Measurements from ENCODE around the gene LOXL1.

Gene LOXL1

GRCh38 chr15:73979636-73980035 is 53.4 kb downstream of the LOXL1 start:
- no peak overlapping the region for H3K4me3 ChIP-seq (ENCODE audit: low read depth, low read length)
- DNase-seq (ENCODE audit: low read depth, low spot score), result no peak
- TF ChIP-seq CTCF (IDR thresholded peaks at IDR 0.05; ENCODE audit: low read depth, low read length), result no peak
- in situ Hi-C loops (cut with HindIII; ENCODE audit: low sequenced_read_pairs), result no loop called here

- TF ChIP-seq CTCF (IDR thresholded peaks at IDR 0.05; ENCODE audit: low read depth, low read length), result no peak
- in situ Hi-C loops (cut with HindIII; ENCODE audit: low sequenced_read_pairs), result no loop called here
- DNase-seq (ENCODE audit: low read depth, low spot score), result peak; percentile 35
- no peak overlapping the region for H3K4me3 ChIP-seq (ENCODE audit: low read depth, low read length)
Observed at GRCh38 chr15:73981761-73982221, 55.5 kb downstream of the LOXL1 start.

- no peak overlapping the region for H3K4me3 ChIP-seq (ENCODE audit: low read depth, low read length)
- TF ChIP-seq CTCF (IDR thresholded peaks at IDR 0.05; ENCODE audit: low read depth, low read length), result no peak
- DNase-seq (ENCODE audit: low read depth, low spot score), result peak; percentile 97
- in situ Hi-C loops (cut with HindIII; ENCODE audit: low sequenced_read_pairs), result no loop called here
Observed at GRCh38 chr15:73982222-73982962, 56.1 kb downstream of the LOXL1 start.

- DNase-seq (ENCODE audit: low read depth, low spot score), result peak; percentile 81
- TF ChIP-seq CTCF (IDR thresholded peaks at IDR 0.05; ENCODE audit: low read depth, low read length), result no peak
- H3K4me3 ChIP-seq (ENCODE audit: low read depth, low read length), result no peak overlapping the region
- in situ Hi-C loops (cut with HindIII; ENCODE audit: low sequenced_read_pairs), result no loop called here
Observed at GRCh38 chr15:73983211-73983727, 57.0 kb downstream of the LOXL1 start.

GRCh38 chr15:73983773-73984172 is 57.5 kb downstream of the LOXL1 start:
- DNase-seq (ENCODE audit: low read depth, low spot score), result no peak
- no peak for TF ChIP-seq CTCF (IDR thresholded peaks at IDR 0.05; ENCODE audit: low read depth, low read length)
- no peak overlapping the region for H3K4me3 ChIP-seq (ENCODE audit: low read depth, low read length)
- in situ Hi-C loops (cut with HindIII; ENCODE audit: low sequenced_read_pairs), result no loop called here

- no peak overlapping the region for H3K4me3 ChIP-seq (ENCODE audit: low read depth, low read length)
- DNase-seq (ENCODE audit: low read depth, low spot score), result no peak
- no peak for TF ChIP-seq CTCF (IDR thresholded peaks at IDR 0.05; ENCODE audit: low read depth, low read length)
- in situ Hi-C loops (cut with HindIII; ENCODE audit: low sequenced_read_pairs), result no loop called here
Observed at GRCh38 chr15:73984208-73984979, 58.1 kb downstream of the LOXL1 start.
